ENCODE results near the gene MAPKAPK3. TPM values are rescaled to one million over a fixed set of nuclear protein-coding genes. Genes with fewer than 3 reads are reported as not detected.

The MAPKAPK3 gene
- total RNA-seq, 2 experiments from 2014 or later, result 176 to 195 TPM

GRCh38 chr3:50604628-50605588 lies 12.0 kb upstream of the MAPKAPK3 start:
- H3K9me3 Mint-ChIP-seq, result no peaks in the 10 kb centered on the region
- no peak for ATAC-seq (ENCODE audit: low read depth)
- POLR2A ChIA-PET, result interaction anchor here (0.5 to 25.9 kb wide), 8 partner anchors 12 to 799 kb away, joined by 3 to 3572 read pairs (median 222); partner anchors contain the start of genes C3orf18, CISH, HEMK1 and MANF
- H3K27me3 Mint-ChIP-seq, result no peaks in the 10 kb centered on the region
- H3K4me1 Mint-ChIP-seq, result peaks cover 63% of the 10 kb centered on the region
- H3K27ac Mint-ChIP-seq, result peak overlapping the region; percentile 100
- H3K4me3 Mint-ChIP-seq, result peak overlapping the region; percentile 97
- DNase-seq, result no peak
- H3K36me3 Mint-ChIP-seq, result peaks cover 73% of the 10 kb centered on the region

GRCh38 chr3:50605901-50606326 lies 11.0 kb upstream of the MAPKAPK3 start:
- Mint-ChIP-seq H3K9me3 (no peaks in the 10 kb centered on the region), H3K36me3 (peaks cover 80% of the 10 kb centered on the region), H3K4me1 (peaks cover 54% of the 10 kb centered on the region), H3K4me3 (peak overlapping the region; percentile 97), H3K27me3 (no peaks in the 10 kb centered on the region), H3K27ac (peak overlapping the region; percentile 100)
- no peak for ATAC-seq (ENCODE audit: low read depth)
- POLR2A ChIA-PET, result interaction anchor here (0.9 to 25.9 kb wide), 6 partner anchors 11 to 779 kb away, joined by 3 to 3572 read pairs (median 668); partner anchors contain the start of genes C3orf18, CISH, HEMK1 and MANF
- DNase-seq, result no peak

- peak overlapping the region; percentile 100 for H3K27ac Mint-ChIP-seq
- no peaks in the 10 kb centered on the region for H3K27me3 Mint-ChIP-seq
- no peaks in the 10 kb centered on the region for H3K9me3 Mint-ChIP-seq
- peak overlapping the region; percentile 97 for H3K4me3 Mint-ChIP-seq
- POLR2A ChIA-PET, result interaction anchor here (1.3 to 25.9 kb wide), 6 partner anchors 2 to 1377 kb away, joined by 3 to 3572 read pairs (median 896); partner anchors contain the start of genes ACY1, C3orf18, CISH and HEMK1
- peaks cover 47% of the 10 kb centered on the region for H3K4me1 Mint-ChIP-seq
- peaks cover 85% of the 10 kb centered on the region for H3K36me3 Mint-ChIP-seq
- peak; percentile 63 for DNase-seq
- no peak for ATAC-seq (ENCODE audit: low read depth)
Observed at GRCh38 chr3:50606596-50606995, 10.4 kb upstream of the MAPKAPK3 start.

DNA sequence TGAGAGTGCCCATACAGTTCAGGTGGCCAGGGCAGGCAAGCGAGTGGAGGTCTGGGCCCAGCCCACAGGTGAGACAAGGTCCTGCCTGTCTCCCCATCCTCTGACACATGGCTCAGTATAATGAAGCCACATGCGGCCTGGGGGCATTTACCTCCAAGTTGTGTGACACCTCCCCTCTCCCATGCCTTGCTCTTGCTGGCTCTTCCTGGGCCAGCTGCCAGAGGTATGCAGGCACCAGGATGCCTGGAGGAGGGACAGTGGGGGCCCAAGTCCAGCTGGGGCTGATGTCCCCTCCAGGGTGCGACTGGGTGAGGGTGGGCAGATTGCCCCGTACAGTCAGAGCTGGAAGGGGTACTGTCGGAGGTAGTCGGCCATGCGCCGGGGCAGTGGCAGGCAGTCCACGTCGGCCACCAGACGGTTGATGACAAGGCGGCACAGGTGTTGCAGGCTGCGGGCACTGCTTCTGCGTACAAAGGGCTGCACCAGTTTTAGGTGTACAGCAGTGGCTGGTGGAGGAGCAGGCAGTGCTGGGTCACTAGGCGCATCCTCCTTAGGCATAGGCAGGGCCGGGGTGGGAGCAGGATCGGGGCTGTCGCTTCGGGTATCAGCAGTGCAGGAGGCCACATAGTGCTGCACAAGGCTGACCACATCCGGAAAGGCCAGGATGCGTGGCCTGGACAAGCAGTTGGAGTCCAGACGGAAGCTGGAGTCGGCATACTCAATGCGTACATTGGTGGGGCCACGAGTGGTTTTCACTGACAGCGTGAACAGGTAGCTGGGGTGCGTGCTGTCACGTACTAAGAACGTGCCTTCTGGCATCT lies 9.5 kb upstream of the MAPKAPK3 start:
- POLR2A ChIA-PET, result interaction anchor here (0.9 to 25.9 kb wide), 11 partner anchors 2 to 1376 kb away, joined by 3 to 3572 read pairs (median 6); partner anchors contain the start of genes ACY1, C3orf18, CISH and HEMK1
- Mint-ChIP-seq H3K9me3 (no peaks in the 10 kb centered on the region), H3K4me1 (peaks cover 42% of the 10 kb centered on the region), H3K27ac (peak overlapping the region; percentile 100), H3K27me3 (no peaks in the 10 kb centered on the region), H3K36me3 (peaks cover 92% of the 10 kb centered on the region), H3K4me3 (peak overlapping the region; percentile 97)
- DNase-seq (peak; percentile 72), ATAC-seq (ENCODE audit: low read depth) (no peak)

- peak overlapping the region; percentile 100 for H3K27ac Mint-ChIP-seq
- peaks cover 93% of the 10 kb centered on the region for H3K36me3 Mint-ChIP-seq
- DNase-seq (peak; percentile 64), ATAC-seq (ENCODE audit: low read depth) (no peak)
- H3K27me3 Mint-ChIP-seq, result no peaks in the 10 kb centered on the region
- no peaks in the 10 kb centered on the region for H3K9me3 Mint-ChIP-seq
- POLR2A ChIA-PET, result interaction anchor here (0.9 to 25.9 kb wide), 13 partner anchors 3 to 1375 kb away, joined by 3 to 3572 read pairs (median 6); partner anchors contain the start of genes ACY1, C3orf18, CISH and HEMK1
- H3K4me1 Mint-ChIP-seq, result peaks cover 34% of the 10 kb centered on the region
- H3K4me3 Mint-ChIP-seq, result peak overlapping the region; percentile 97
Observed at GRCh38 chr3:50608278-50608677, 8.7 kb upstream of the MAPKAPK3 start.

GRCh38 chr3:50609071-50609762 lies 7.7 kb upstream of the MAPKAPK3 start:
- no peaks in the 10 kb centered on the region for H3K9me3 Mint-ChIP-seq
- peak overlapping the region; percentile 97 for H3K4me3 Mint-ChIP-seq
- POLR2A ChIA-PET, result interaction anchor here (0.6 to 25.9 kb wide), 14 partner anchors 4 to 1669 kb away, joined by 3 to 3572 read pairs (median 8); partner anchors contain the start of genes C3orf18, CISH, GNAI2 and HEMK1
- H3K36me3 Mint-ChIP-seq, result peaks cover 92% of the 10 kb centered on the region
- no peaks in the 10 kb centered on the region for H3K27me3 Mint-ChIP-seq
- no peak for ATAC-seq (ENCODE audit: low read depth)
- peaks cover 32% of the 10 kb centered on the region for H3K4me1 Mint-ChIP-seq
- no peak for DNase-seq
- peak overlapping the region; percentile 100 for H3K27ac Mint-ChIP-seq

GRCh38 chr3:50609763-50610085 lies 7.2 kb upstream of the MAPKAPK3 start:
- DNase-seq (no peak), ATAC-seq (ENCODE audit: low read depth) (no peak)
- H3K9me3 Mint-ChIP-seq, result no peaks in the 10 kb centered on the region
- peaks cover 89% of the 10 kb centered on the region for H3K36me3 Mint-ChIP-seq
- H3K4me1 Mint-ChIP-seq, result peaks cover 34% of the 10 kb centered on the region
- POLR2A ChIA-PET, result interaction anchor here (0.6 to 25.9 kb wide), 17 partner anchors 5 to 1668 kb away, joined by 3 to 3572 read pairs (median 6); partner anchors contain the start of genes C3orf18, CISH, CYB561D2 and GNAI2
- H3K27ac Mint-ChIP-seq, result peak overlapping the region; percentile 100
- no peaks in the 10 kb centered on the region for H3K27me3 Mint-ChIP-seq
- peak overlapping the region; percentile 97 for H3K4me3 Mint-ChIP-seq

DNA sequence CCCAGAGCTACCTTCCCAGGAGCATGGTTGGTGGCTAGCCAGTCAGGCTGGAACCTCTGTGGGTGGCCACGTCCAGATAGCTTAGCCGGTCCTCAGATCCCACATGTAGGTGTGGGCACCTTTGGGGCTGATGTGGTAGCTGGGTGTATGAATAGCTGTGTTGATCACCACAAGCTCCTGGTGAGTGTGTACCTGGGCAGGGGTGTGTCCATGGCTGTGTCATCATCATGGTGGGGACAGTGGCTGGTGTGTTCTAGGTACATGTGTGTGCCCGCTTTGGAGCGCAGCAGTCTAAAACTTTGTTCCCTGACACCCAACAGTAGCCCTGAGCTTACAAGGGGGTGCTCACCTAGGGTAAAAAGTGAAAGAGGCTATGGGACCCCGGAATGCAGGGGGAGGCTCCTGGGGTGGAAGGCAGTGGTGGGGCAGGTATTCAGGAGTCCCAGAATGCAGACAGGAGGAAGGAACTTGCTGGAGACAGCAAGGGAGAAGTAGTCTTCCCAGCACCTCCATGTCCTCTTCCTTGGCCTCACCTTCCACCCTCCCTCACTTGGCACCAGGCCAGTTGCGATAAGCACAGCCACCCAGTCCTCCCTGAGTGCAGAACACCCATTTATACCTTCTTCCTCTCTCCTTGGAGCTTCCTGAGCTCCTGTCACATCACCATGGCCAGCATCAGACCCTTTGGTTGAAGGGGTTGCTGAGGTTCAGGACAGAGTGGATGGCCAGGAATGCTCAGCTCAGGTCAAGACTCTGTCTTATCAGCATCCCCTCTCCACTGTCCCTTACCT lies 6.6 kb upstream of the MAPKAPK3 start:
- POLR2A ChIA-PET, result interaction anchor here (1.1 to 25.9 kb wide), 15 partner anchors 5 to 1667 kb away, joined by 3 to 3572 read pairs (median 9); partner anchors contain the start of genes C3orf18, CISH, CYB561D2 and GNAI2
- DNase-seq (peak; percentile 65), ATAC-seq (ENCODE audit: low read depth) (no peak)
- Mint-ChIP-seq H3K4me3 (peak overlapping the region; percentile 97), H3K9me3 (no peaks in the 10 kb centered on the region), H3K36me3 (peaks cover 83% of the 10 kb centered on the region), H3K4me1 (peaks cover 34% of the 10 kb centered on the region), H3K27me3 (no peaks in the 10 kb centered on the region), H3K27ac (peak overlapping the region; percentile 100)

- peaks cover 76% of the 10 kb centered on the region for H3K36me3 Mint-ChIP-seq
- peak overlapping the region; percentile 97 for H3K4me3 Mint-ChIP-seq
- POLR2A ChIA-PET, result interaction anchor here (1.0 to 25.9 kb wide), 17 partner anchors 6 to 1372 kb away, joined by 3 to 3572 read pairs (median 15); partner anchors contain the start of genes ACY1, C3orf18, CISH and CYB561D2
- DNase-seq (no peak), ATAC-seq (ENCODE audit: low read depth) (no peak)
- H3K9me3 Mint-ChIP-seq, result no peaks in the 10 kb centered on the region
- H3K27me3 Mint-ChIP-seq, result no peaks in the 10 kb centered on the region
- peak overlapping the region; percentile 100 for H3K27ac Mint-ChIP-seq
- H3K4me1 Mint-ChIP-seq, result peaks cover 33% of the 10 kb centered on the region
Observed at GRCh38 chr3:50610992-50611463, 5.9 kb upstream of the MAPKAPK3 start.

DNA sequence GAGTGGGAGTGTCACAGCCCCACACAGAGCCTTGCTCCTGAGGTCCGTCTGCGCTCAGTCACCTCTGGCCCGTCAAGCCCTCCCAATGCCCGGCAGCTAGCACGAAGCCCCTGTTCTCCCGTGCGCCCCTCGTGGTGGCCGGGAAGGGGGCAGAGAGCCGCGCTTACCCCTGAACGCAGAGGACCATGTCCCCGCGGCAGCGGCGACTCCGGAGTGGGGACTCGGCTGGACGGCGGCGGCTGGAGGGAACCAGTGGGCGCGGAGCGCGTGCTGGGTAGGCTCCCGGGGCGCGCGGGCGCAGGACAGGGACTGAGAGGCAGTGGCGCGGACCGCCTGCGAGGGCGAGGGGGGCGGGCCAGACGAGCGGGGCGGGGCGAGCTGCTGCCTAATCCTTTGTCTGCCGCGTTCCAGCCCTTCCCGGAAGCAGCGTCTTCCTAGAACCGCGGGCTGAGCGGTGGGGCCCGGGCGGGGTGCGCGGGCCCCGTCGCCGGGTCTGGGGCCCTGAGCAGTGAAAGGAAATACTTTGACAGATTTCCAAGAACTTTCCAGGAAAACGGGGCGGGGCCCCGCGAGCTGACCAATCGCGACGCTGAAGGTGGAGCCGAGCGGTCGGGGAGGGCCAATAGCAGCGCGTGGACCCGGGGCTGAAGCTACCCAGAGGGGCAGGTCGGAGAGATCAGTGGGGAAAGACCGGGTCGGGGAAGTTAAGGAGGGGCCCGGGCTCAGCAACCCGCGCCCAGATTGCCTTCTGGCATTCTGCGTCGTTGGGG lies 5.3 kb upstream of the MAPKAPK3 start, which contains the start of gene CISH:
CISH (minus strand) TSS at position 311 of the 770 bp plus-strand sequence; CDS start at position 187, 124 bp downstream.
- peak within 1 kb of the TSS; percentile 97 for H3K4me3 Mint-ChIP-seq
- no peaks in the 10 kb centered on the region for H3K9me3 Mint-ChIP-seq
- POLR2A ChIA-PET, result interaction anchor here (0.6 to 25.9 kb wide), 26 partner anchors 5 to 1665 kb away, joined by 3 to 3572 read pairs (median 4); partner anchors contain the start of genes ACY1, C3orf18, CISH and CYB561D2
- DNase-seq, result peak; percentile 98
- H3K27me3 Mint-ChIP-seq, result no peaks in the 10 kb centered on the region
- ATAC-seq (ENCODE audit: low read depth), result peak; percentile 63
- H3K36me3 Mint-ChIP-seq, result peaks cover 70% of the 10 kb centered on the region
- H3K4me1 Mint-ChIP-seq, result peaks cover 36% of the 10 kb centered on the region
- peak within 1 kb of the TSS; percentile 100 for H3K27ac Mint-ChIP-seq

Measured in activated naive CD8-positive, alpha-beta T cell treated with anti-CD3 and anti-CD28 coated beads, Interleukin-2, amount 10 ng/mL, durations not matched to agents 7 days and 5 days (primary cell).